Measurements from ENCODE around the gene CNOT3.

GRCh38 chr19:54121259-54121658 lies 16.3 kb upstream of the CNOT3 start:
- TF ChIP-seq CTCF (IDR thresholded peaks at IDR 0.05) (no peak), POLR2A (IDR thresholded peaks at IDR 0.05) (no peak)

Data from adrenal gland (tissue), 5 donors.